ENCODE measurements around the gene ADCY1. TPM values are rescaled to one million over a fixed set of nuclear protein-coding genes. Genes with fewer than 3 reads are reported as not detected.

Gene ADCY1
- total and polyA plus RNA-seq, 2 donors (not counting 3 experiments of a cell fraction or from before 2014, with no cell fraction given), result 0.52 to 1.6 TPM

GRCh38 chr7:45525057-45525456, 49.1 kb upstream of the ADCY1 start:
- H3K4me2 ChIP-seq (ENCODE audit: insufficient read depth, low read length), result no peak overlapping the region
- no peak overlapping the region for H2AFZ ChIP-seq (ENCODE audit: low read depth, low read length)
- intact Hi-C loops (cut with micrococcal nuclease), result no loop called here
- H3K27ac ChIP-seq (ENCODE audit: insufficient read depth, low read depth, low read length), result no peak overlapping the region
- H3K36me3 ChIP-seq (ENCODE audit: control insufficient read depth in 2 of 2, extremely low read depth in 1 of 2, insufficient read depth in 2 of 2, low read length in 2 of 2), result no peaks in the 10 kb centered on the region
- H3K9me1 ChIP-seq (replicated peaks; ENCODE audit: control insufficient read depth, extremely low read depth, insufficient read depth, low read length), result no peaks in the 10 kb centered on the region
- no peak overlapping the region for H3K4me3 ChIP-seq (replicated peaks in 1 of 3; ENCODE audit: insufficient read depth in 1 of 3, low read depth in 1 of 3, low read length in 3 of 3)
- H3K9ac ChIP-seq (replicated peaks; ENCODE audit: extremely low read depth, insufficient read depth, low read length), result no peak overlapping the region
- no peak for FAIRE-seq
- POLR2A ChIA-PET, result no interaction called here
- BruUV-seq (replicated peaks), result no TSS peak
- dilution Hi-C loops (cut with MboI; ENCODE audit: extremely low pct_ligation_motif_present, low sequenced_read_pairs), result no loop called here
- no peaks in the 10 kb centered on the region for H3K27me3 ChIP-seq (ENCODE audit: control insufficient read depth in 2 of 2, insufficient read depth in 2 of 2, low read length in 2 of 2)
- CTCF ChIA-PET, result no interaction called here
- H3K79me2 ChIP-seq (ENCODE audit: control insufficient read depth, insufficient read depth, low read length), result no peaks in the 10 kb centered on the region
- H3K4me1 ChIP-seq (ENCODE audit: control insufficient read depth, extremely low read depth, insufficient read depth, low read length), result no peaks in the 10 kb centered on the region
- no peaks in the 10 kb centered on the region for H3K9me3 ChIP-seq (replicated peaks; ENCODE audit: control insufficient read depth, insufficient read depth, low read length)
- H4K20me1 ChIP-seq (replicated peaks; ENCODE audit: control insufficient read depth, extremely low read depth, insufficient read depth, low read length), result no peaks in the 10 kb centered on the region
- no peak for DNase-seq (ENCODE audit: low read depth, low spot score)
- TF ChIP-seq POLR2A (IDR thresholded peaks at IDR 0.05; ENCODE audit: low read depth, low read length) (no peak), JUN (IDR thresholded peaks at IDR 0.05; ENCODE audit: borderline replicate concordance, insufficient read depth, insufficient read length, low read depth) (no peak), GATA2 (IDR thresholded peaks at IDR 0.05; ENCODE audit: insufficient read depth, insufficient read length, low read depth, low read length) (no peak), EZH2 (IDR thresholded peaks at IDR 0.05; ENCODE audit: borderline replicate concordance, low read depth, low read length, severe bottlenecking) (no peak), POLR2AphosphoS5 (IDR thresholded peaks at IDR 0.05; ENCODE audit: insufficient read depth, low read depth, low read length) (no peak), MYC (IDR thresholded peaks at IDR 0.05; ENCODE audit: low read depth, low read length) (no peak), FOS (IDR thresholded peaks at IDR 0.05; ENCODE audit: borderline replicate concordance, insufficient read depth, low read length) (no peak)
- TF ChIP-seq, protein P1, sequence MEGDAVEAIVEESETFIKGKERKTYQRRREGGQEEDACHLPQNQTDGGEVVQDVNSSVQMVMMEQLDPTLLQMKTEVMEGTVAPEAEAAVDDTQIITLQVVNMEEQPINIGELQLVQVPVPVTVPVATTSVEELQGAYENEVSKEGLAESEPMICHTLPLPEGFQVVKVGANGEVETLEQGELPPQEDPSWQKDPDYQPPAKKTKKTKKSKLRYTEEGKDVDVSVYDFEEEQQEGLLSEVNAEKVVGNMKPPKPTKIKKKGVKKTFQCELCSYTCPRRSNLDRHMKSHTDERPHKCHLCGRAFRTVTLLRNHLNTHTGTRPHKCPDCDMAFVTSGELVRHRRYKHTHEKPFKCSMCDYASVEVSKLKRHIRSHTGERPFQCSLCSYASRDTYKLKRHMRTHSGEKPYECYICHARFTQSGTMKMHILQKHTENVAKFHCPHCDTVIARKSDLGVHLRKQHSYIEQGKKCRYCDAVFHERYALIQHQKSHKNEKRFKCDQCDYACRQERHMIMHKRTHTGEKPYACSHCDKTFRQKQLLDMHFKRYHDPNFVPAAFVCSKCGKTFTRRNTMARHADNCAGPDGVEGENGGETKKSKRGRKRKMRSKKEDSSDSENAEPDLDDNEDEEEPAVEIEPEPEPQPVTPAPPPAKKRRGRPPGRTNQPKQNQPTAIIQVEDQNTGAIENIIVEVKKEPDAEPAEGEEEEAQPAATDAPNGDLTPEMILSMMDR (IDR thresholded peaks at IDR 0.05; ENCODE audit: extremely low read depth in 1 of 2, insufficient read depth in 1 of 2, low read depth in 1 of 2, low read length in 2 of 2), result no peak
- TF ChIP-seq, protein P2, sequence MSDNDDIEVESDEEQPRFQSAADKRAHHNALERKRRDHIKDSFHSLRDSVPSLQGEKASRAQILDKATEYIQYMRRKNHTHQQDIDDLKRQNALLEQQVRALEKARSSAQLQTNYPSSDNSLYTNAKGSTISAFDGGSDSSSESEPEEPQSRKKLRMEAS (IDR thresholded peaks at IDR 0.05; ENCODE audit: insufficient read depth, insufficient read length), result no peak

Measured in endothelial cell of umbilical vein (primary cell).